Muscle layer of colon (tissue), 2 donors: ENCODE results near the gene CLEC20A.
"Not testable (repeated sequence)": the region's sequence is repeated elsewhere in the genome, so short reads cannot be mapped to it uniquely, and the experiment has no call there.

ENCODE experiments used
- H3K27ac ChIP-seq: one replicate; pipeline ENCODE4 v1.7.0; 2013; ENCODE audit warnings: low read depth, mild to moderate bottlenecking, low read length, moderate library complexity
- H3K27me3 ChIP-seq, 2 donors: one replicate each; pipeline ENCODE4 v1.7.0; 2013; ENCODE audit warnings: low read length in 2 of 2, mild to moderate bottlenecking in 2 of 2; ENCODE audit not compliant: insufficient read depth in 2 of 2, control insufficient read depth in 1 of 2
- H3K36me3 ChIP-seq: one replicate; pipeline ENCODE4 v1.7.0; 2013; ENCODE audit warnings: mild to moderate bottlenecking, low read length; ENCODE audit not compliant: insufficient read depth
- H3K4me1 ChIP-seq: one replicate; pipeline ENCODE4 v1.7.0; 2013; ENCODE audit warnings: mild to moderate bottlenecking, low read length; ENCODE audit not compliant: insufficient read depth
- H3K4me3 ChIP-seq, 2 donors: one replicate each; pipeline ENCODE4 v1.7.0; 2013; ENCODE audit warnings: low read length in 2 of 2, low read depth in 1 of 2, mild to moderate bottlenecking in 1 of 2, moderate library complexity in 1 of 2
- H3K9ac ChIP-seq: one replicate; pipeline ENCODE4 v1.7.0; 2013; ENCODE audit warnings: low read length
- H3K9me3 ChIP-seq: one replicate; pipeline ENCODE4 v1.7.0; 2013; ENCODE audit warnings: mild to moderate bottlenecking, low read length
- donor health status: abdominal sarcoma.
- donor health status: Adenocarcinoma of cecum.

Gene CLEC20A

DNA sequence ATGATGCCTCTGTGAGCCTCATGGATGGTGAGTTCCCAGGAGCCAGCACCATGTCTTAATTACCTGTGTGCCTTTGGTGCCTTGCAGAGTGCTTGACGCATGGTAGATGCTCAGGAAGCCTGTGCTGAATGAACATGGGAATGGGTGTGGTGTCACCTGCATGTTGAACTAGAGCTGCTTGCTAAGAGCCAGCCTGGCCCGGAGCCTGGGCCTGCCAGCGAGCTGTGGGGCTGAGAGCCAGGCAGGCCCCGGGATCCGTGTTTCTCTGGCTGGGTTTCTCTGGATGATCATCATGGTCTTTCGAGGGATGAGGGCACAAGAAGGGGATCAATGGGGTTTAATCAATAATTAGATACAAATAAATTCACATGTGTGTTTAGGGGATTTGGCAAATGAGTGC, 9.4 kb upstream of the CLEC20A start:
- no peaks in the 10 kb centered on the region for H3K36me3 ChIP-seq
- H3K4me1 ChIP-seq: no peaks in the 10 kb centered on the region
- no peaks in the 10 kb centered on the region for H3K27me3 ChIP-seq
- no peaks in the 10 kb centered on the region for H3K9me3 ChIP-seq
- H3K27ac ChIP-seq: no peak overlapping the region
- no peak overlapping the region for H3K9ac ChIP-seq
- H3K4me3 ChIP-seq: no peak overlapping the region

DNA sequence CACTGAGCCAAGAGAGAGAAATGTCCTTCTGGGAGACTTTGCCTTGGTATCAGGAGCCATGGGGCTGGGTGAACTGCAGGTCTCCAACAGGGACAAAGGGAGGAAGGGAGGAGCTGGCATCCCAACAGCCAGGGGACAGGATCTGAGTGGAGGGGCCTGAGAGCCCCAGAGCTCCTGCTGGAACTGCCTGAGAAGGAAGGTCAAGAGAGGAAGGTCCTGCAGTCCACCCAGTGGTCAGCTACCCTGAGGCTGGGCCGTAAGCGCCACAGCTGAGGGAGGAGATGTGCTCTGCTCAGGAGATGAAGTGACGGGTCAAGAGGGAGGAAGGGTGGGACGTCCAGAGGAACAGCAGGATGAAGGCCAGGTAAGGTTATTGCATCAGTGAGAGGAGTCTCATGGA, 7.5 kb upstream of the CLEC20A start:
- H3K27ac ChIP-seq: no peak overlapping the region
- no peak overlapping the region for H3K4me3 ChIP-seq
- no peaks in the 10 kb centered on the region for H3K36me3 ChIP-seq
- no peaks in the 10 kb centered on the region for H3K9me3 ChIP-seq
- no peak overlapping the region for H3K9ac ChIP-seq
- no peaks in the 10 kb centered on the region for H3K27me3 ChIP-seq
- no peaks in the 10 kb centered on the region for H3K4me1 ChIP-seq

DNA sequence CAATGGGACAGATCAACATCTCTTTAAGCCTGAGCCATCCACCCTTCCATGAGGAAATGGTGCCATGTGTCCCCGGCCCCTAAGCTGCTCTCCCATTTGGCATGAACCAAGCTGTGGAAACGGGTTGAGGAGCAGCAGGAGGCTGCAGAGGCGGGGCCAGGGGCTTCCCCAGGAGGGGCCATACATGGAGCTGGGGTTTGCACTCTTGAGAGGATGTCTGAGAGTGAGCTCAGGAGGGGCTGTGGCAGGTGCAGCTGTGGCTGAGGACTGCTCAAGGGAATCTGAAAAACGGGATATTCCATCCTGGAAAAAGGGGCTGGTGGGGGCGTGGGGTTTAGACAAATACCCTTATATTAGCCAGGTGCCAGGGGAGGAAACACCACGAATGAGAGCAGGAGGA, 7.1 kb upstream of the CLEC20A start:
- Histone ChIP-seq H3K4me1 (no peaks in the 10 kb centered on the region), H3K9ac (no peak overlapping the region), H3K36me3 (no peaks in the 10 kb centered on the region), H3K9me3 (no peaks in the 10 kb centered on the region), H3K27me3 (no peaks in the 10 kb centered on the region), H3K27ac (no peak overlapping the region), H3K4me3 (no peak overlapping the region)

DNA sequence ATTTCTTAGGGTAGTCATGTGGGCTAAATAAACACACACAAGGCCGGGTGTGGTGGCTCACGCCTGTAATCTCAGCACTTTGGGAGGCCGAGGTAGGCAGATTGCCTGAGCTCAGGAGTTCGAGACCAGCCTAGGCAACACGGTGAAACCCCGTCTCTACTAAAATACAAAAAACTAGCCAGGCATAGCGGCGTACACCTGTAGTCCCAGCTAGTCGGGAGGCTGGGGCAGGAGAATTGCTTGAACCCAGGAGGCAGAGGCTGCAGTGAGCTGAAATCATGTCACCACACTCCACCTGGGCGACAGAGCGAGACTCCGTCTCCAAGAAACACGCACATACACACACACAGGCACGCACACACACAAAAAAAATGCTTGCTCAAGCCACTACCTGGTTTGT, 6.6 kb upstream of the CLEC20A start:
- H3K27me3 ChIP-seq, H3K27ac ChIP-seq, H3K4me1 ChIP-seq, H3K9ac ChIP-seq, H3K9me3 ChIP-seq, H3K36me3 ChIP-seq, H3K4me3 ChIP-seq: not testable (repeated sequence)

DNA sequence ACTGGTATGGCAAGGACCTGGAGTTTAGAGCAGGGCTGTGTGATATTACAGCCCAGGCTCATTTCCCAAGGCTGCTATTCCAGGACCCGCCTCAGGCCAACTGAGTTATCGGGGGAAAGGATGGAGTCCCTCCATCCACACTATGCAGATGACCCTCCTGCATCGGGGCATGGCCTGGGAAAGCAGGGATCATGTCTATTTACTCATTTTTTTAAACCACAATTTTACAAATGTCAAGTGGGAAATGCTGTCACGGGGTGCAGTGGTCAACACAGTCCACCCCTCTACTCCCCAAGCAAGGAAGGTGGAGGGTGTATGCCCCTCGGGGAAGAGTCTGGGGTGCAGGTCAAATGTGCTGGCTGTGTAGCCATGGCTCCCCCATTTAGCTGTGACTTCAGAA, 6.1 kb upstream of the CLEC20A start:
- H3K27me3 ChIP-seq: no peaks in the 10 kb centered on the region
- no peaks in the 10 kb centered on the region for H3K36me3 ChIP-seq
- no peaks in the 10 kb centered on the region for H3K4me1 ChIP-seq
- no peak overlapping the region for H3K4me3 ChIP-seq
- no peaks in the 10 kb centered on the region for H3K9me3 ChIP-seq
- H3K27ac ChIP-seq: no peak overlapping the region
- no peak overlapping the region for H3K9ac ChIP-seq

DNA sequence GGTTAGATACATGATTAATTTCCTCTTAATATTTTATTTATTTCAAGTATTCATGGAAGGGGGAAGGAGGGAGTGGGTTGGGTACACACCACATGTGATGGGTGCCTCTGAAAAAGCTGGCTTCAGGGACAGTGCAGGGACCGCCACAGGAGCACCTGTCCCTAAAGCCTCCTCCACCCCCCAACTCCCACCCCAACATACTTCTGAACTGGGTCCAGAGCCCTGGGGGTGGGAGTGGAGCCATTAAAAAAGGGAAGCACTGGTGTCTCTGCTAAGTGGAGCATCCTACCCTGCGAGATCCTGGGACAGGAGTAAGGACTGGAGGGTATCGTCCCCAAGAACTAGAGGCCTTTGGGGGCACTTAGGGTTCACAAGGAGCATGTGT, 5.6 kb upstream of the CLEC20A start:
- Histone ChIP-seq H3K4me3 (no peak overlapping the region), H3K36me3 (no peaks in the 10 kb centered on the region), H3K27me3 (no peaks in the 10 kb centered on the region), H3K27ac (no peak overlapping the region), H3K9ac (no peak overlapping the region), H3K9me3 (no peaks in the 10 kb centered on the region), H3K4me1 (no peaks in the 10 kb centered on the region)

DNA sequence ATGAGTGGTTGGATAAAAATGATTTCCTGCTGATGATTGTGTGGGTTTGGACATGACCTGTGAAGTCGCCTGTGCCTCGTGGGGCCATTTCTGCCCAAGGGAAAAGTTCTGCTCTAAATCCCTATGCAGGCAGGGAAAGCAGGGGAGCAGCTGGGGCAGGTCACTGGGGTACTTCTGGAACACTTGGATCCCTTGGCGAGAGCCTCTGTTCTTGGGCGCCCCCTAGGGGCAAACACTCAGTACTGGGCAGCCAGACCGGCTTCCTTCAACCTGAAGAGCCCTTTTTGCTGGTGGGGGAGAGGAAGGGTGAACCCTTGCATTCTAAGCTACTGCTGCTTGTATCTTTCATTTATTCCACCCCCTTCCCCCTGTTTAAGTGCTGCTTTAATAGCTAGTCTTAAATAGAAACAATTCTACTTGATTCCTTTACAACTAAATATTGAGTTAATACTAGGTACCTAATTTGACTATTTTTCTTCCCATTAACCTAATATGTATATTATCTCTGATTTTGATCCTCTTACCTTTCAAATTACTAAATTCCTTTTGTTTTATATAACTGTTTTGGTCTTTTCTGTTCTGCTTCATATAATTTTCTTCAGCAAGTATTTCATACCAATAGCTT, 5.1 kb upstream of the CLEC20A start:
- no peaks in the 10 kb centered on the region for H3K4me1 ChIP-seq
- H3K27me3 ChIP-seq: no peaks in the 10 kb centered on the region
- no peaks in the 10 kb centered on the region for H3K36me3 ChIP-seq
- no peaks in the 10 kb centered on the region for H3K9me3 ChIP-seq
- H3K27ac ChIP-seq: no peak overlapping the region
- H3K4me3 ChIP-seq: no peak overlapping the region
- no peak overlapping the region for H3K9ac ChIP-seq

DNA sequence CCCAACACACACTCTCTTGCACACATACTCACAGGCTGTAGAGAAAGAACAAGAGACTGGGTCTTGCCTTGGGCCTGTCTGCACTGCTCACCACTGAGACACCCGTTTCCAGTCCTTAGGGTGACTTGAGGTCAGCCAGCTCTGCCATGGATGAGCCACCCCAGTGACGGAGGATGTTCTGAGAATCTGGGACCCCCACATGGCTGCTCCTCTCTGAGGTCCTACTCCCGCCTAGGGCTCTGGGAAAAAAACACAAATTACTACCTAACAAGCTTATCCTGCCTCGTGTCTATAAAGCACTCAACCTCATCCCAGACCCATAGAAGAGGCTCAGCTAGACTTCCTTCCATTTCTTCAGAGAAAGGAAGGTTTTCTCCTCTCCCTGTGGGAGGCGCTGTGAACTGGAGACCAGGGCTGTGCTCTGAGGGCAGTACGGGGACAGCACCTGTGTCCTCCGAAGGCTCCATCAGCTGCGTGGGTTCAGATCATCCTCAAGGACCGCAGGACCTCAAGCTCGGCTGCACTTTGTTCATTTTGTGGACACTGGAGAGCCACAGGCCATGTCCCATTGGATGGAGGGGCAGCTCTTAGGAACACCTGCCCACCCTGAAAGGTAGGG, 4.3 kb upstream of the CLEC20A start:
- Histone ChIP-seq H3K9ac (no peak overlapping the region), H3K9me3 (no peaks in the 10 kb centered on the region), H3K36me3 (no peaks in the 10 kb centered on the region), H3K27me3 (no peaks in the 10 kb centered on the region), H3K4me1 (no peaks in the 10 kb centered on the region), H3K27ac (no peak overlapping the region), H3K4me3 (no peak overlapping the region)

DNA sequence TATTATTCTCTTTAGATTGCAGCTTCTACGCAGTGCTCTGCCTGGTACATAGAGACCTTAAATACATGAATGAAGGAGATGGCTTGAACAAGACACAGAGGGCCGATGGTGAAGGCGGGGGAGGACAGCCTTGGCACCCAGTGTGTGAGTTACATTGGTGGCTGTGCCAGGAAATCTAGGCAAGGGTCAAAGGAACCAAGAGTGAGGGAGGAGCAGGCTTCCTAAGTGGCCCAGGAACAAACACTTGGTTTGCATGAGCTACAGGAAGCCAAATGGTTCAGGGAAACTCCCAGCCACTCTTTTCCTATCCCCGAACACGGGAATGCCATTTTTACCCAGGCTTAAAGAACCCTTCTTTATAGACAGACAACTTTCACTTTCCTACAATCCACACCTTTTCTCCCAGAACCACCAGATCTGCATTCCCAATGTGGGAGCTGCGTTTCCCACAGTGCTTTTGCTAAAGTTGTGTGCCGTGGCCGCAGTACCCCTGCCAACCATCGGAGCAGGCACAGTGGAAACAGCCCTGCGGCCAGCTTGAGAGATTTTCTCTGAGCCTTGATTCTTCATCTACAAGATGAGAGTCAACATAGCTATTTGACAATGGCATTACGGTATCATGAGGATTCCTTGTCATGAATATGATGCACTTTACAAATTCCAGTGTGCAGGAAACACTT, 3.5 kb upstream of the CLEC20A start:
- H3K9me3 ChIP-seq: no peaks in the 10 kb centered on the region
- H3K36me3 ChIP-seq: no peaks in the 10 kb centered on the region
- H3K9ac ChIP-seq: no peak overlapping the region
- H3K4me1 ChIP-seq: no peaks in the 10 kb centered on the region
- no peak overlapping the region for H3K4me3 ChIP-seq
- no peak overlapping the region for H3K27ac ChIP-seq
- no peaks in the 10 kb centered on the region for H3K27me3 ChIP-seq

DNA sequence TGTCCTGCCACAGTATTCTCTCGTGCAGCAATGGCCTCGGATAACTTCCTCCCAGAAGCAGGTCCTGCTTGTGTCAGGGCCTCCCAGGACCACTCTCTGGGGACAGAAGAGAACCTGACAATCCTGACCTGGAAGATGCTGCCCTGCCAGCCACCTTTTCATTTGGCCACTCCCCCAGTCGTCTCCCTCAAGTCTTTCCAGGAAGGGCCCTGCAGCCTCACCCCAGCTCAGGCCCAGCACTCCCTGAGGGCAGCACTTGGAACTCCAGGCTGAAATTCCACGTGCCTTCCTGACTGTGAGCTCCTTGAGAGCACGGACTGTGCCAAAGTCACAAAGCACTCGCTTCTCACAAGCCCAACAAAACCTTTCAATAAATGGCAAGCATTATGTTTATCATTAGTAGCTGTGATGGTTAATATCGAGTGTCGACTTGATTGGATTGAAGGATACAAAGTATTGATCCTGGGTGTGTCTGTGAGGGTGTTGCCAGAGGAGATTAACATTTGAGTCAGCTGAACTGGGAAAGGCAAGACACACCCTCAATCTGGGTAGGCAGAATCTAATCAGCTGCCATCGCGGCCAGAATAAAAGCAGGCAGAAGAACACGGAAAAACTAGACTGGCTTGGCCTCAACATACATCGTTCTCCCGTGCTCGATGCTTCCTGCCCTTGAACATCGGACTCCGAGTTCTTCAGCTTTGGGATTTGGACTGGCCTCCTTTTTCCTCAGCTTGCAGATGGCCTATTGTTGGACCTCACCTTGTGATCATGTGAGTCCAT, 2.3 kb upstream of the CLEC20A start:
- H3K27me3 ChIP-seq: no peaks in the 10 kb centered on the region
- H3K9me3 ChIP-seq: no peaks in the 10 kb centered on the region
- no peak overlapping the region for H3K27ac ChIP-seq
- no peak overlapping the region for H3K9ac ChIP-seq
- H3K36me3 ChIP-seq: no peaks in the 10 kb centered on the region
- no peak overlapping the region for H3K4me3 ChIP-seq
- H3K4me1 ChIP-seq: no peaks in the 10 kb centered on the region

DNA sequence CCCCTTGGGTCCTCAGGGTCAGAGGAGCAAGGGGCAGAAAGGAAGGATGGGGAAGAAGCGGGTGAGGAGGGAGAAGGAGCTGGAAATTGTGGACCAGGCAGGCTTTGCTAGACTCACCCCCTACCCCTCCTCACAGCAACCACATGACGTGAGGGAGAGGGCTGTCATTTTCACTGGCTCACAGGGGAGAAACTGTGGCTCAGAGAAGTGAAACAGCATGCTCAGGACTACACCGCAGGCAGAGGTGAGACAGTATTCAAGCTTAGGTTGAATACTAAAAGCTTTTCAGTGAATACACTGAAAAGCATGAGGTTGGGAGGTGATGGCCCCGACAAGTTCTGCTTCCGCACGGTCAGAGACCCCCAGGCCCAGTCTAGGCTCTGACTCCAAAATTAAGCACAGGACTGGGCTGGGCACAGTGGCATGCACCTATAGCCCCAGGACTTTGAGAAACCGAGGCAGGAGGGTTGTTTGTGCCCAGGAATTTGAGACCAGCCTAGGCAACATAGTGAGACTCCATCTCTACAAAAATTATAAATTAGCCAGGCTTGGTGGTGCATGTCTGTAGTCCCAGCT, 1.2 kb upstream of the CLEC20A start:
- H3K36me3 ChIP-seq: no peaks in the 10 kb centered on the region
- no peak overlapping the region for H3K9ac ChIP-seq
- no peaks in the 10 kb centered on the region for H3K27me3 ChIP-seq
- H3K4me1 ChIP-seq: no peaks in the 10 kb centered on the region
- no peak overlapping the region for H3K27ac ChIP-seq
- no peaks in the 10 kb centered on the region for H3K9me3 ChIP-seq
- no peak overlapping the region for H3K4me3 ChIP-seq
